CD4-positive, alpha-beta T cell (primary cell): ENCODE data around the gene TMEM163. TPM values are rescaled to one million over a fixed set of nuclear protein-coding genes. Genes with fewer than 3 reads are reported as not detected.

Experiments
- ATAC-seq: fragments of 200-7000 bp; cut with Tn5 transposase; one replicate; pipeline ENCODE4 v1.10.0; 2022; ENCODE audit warnings: mild to moderate bottlenecking; ENCODE audit not compliant: poor library complexity
- CTCF ChIA-PET: fragments of 350-600 bp; sonication (Branson Sonifier 250); formaldehyde crosslinking; loops from one replicate; lab custom pipeline; 2021; ENCODE audit warnings: antibody characterized with exemption, inconsistent platforms; lab: Charles Lee
- POLR2A ChIA-PET: fragments of 350-600 bp; sonication (Branson Sonifier 250); formaldehyde crosslinking; loops from one replicate; lab custom pipeline; 2021; ENCODE audit warnings: antibody characterized with exemption, inconsistent platforms; lab: Charles Lee
- DNase-seq, 14 experiments: peaks; one replicate each; pipeline ENCODE4 v3.0.0-alpha.2; 2013 to 2020; ENCODE audit warnings: mixed read lengths in 2 of 14
- H3K27ac ChIP-seq, 2 donors: one replicate each; pipeline versions ENCODE4 v1.5.1 to v1.7.0; 2013; ENCODE audit warnings: low read length in 2 of 2, low read depth in 1 of 2, mild to moderate bottlenecking in 1 of 2
- H3K27me3 ChIP-seq, 2 experiments: 1 replicate in 1 of 2; 2 replicates in 1 of 2; pipeline versions ENCODE4 v1.6.1 to v1.7.0; 2013; ENCODE audit warnings: low read length in 2 of 2, control low read depth in 1 of 2, mild to moderate bottlenecking in 1 of 2, moderate library complexity in 1 of 2; ENCODE audit not compliant: insufficient read depth in 2 of 2, control insufficient read depth in 1 of 2
- H3K36me3 ChIP-seq: one replicate; pipeline ENCODE4 v1.6.1; 2013; ENCODE audit warnings: low read length, control low read depth; ENCODE audit not compliant: insufficient read depth
- H3K4me1 ChIP-seq: one replicate; pipeline ENCODE4 v1.6.1; 2013; ENCODE audit warnings: low read length, control low read depth; ENCODE audit not compliant: insufficient read depth
- H3K4me3 ChIP-seq: one replicate; pipeline ENCODE4 v1.5.1; 2013; ENCODE audit warnings: mild to moderate bottlenecking, low read length, moderate library complexity
- H3K9me3 ChIP-seq, 2 experiments: 1 replicate in 1 of 2; 2 replicates in 1 of 2; pipeline versions ENCODE4 v1.6.1 to v1.7.0; 2013; ENCODE audit warnings: low read length in 2 of 2, mild to moderate bottlenecking in 2 of 2, control low read depth in 1 of 2, moderate library complexity in 1 of 2; ENCODE audit not compliant: control insufficient read depth in 1 of 2, insufficient read depth in 1 of 2
- H3K27ac Mint-ChIP-seq: one replicate; pipeline ENCODE4 v1.8.0; 2020; ENCODE audit warnings: mixed read lengths
- H3K27me3 Mint-ChIP-seq: one replicate; pipeline ENCODE4 v1.8.0; 2021; ENCODE audit warnings: mixed read lengths
- H3K36me3 Mint-ChIP-seq: one replicate; pipeline ENCODE4 v1.8.0; 2021; ENCODE audit warnings: low read depth, mixed read lengths
- H3K4me1 Mint-ChIP-seq: one replicate; pipeline ENCODE4 v1.8.0; 2021; ENCODE audit warnings: low read depth, mixed read lengths
- H3K4me3 Mint-ChIP-seq: one replicate; pipeline ENCODE4 v1.8.0; 2020; ENCODE audit warnings: mild to moderate bottlenecking, mixed read lengths
- H3K9me3 Mint-ChIP-seq: one replicate; pipeline ENCODE4 v1.8.0; 2020; ENCODE audit warnings: mixed read lengths
- CTCF ChIP-seq: fragments of 200-600 bp; IDR thresholded peaks from one replicate; pipeline ENCODE4 v1.8.0; 2022; ENCODE audit warnings: antibody characterized with exemption, mild to moderate bottlenecking
- intact Hi-C, 2 experiments: fragments of 100-400 bp; cut with DNase I in 1 of 2; cut with micrococcal nuclease in 1 of 2; formaldehyde crosslinking; loops; one replicate each; pipeline versions ENCODE4 v1.15.1 to v1.9.0; 2023 to 2025; cut with DNase I, micrococcal nuclease
- total RNA-seq, 174 experiments: library from RNA in 2 of 174; stranded (reverse) in 2 of 174; gene quantifications; one replicate each; pipeline ENCODE4 v1.2.3 and lab custom pipeline; 2021 to 2026

The TMEM163 gene
- total RNA-seq, 2 experiments from 2014 or later: 0.14 to 0.47 TPM

GRCh38 chr2:134493797-134494196, 225.0 kb downstream of the TMEM163 start:
- no peaks in the 10 kb centered on the region for H3K4me1 Mint-ChIP-seq
- Histone ChIP-seq H3K4me1 (no peaks in the 10 kb centered on the region), H3K9me3 (no peaks in the 10 kb centered on the region), H3K27me3 (peaks cover 0 to 6% of the 10 kb centered on the region in 2 experiments), H3K27ac (no peak overlapping the region), H3K36me3 (no peaks in the 10 kb centered on the region), H3K4me3 (no peak overlapping the region)
- no peak overlapping the region for H3K27ac Mint-ChIP-seq
- intact Hi-C loops: no loop called here
- ChIA-PET CTCF (interaction anchor here (0.7 kb wide), 1 partner anchor 383 kb away, joined by 4 read pairs; no protein-coding TSS in a partner anchor), POLR2A (no interaction called here)
- H3K27me3 Mint-ChIP-seq: peaks cover 21% of the 10 kb centered on the region
- H3K36me3 Mint-ChIP-seq: no peaks in the 10 kb centered on the region
- H3K4me3 Mint-ChIP-seq: no peak overlapping the region
- H3K9me3 Mint-ChIP-seq: no peaks in the 10 kb centered on the region
- DNase-seq (no peak), ATAC-seq (no peak)
- no peak for TF ChIP-seq CTCF

GRCh38 chr2:134491771-134492441, 226.9 kb downstream of the TMEM163 start:
- peaks cover 21% of the 10 kb centered on the region for H3K27me3 Mint-ChIP-seq
- Histone ChIP-seq H3K9me3 (no peaks in the 10 kb centered on the region), H3K36me3 (no peaks in the 10 kb centered on the region), H3K4me3 (no peak overlapping the region), H3K27me3 (peaks cover 0 to 6% of the 10 kb centered on the region in 2 experiments), H3K27ac (no peak overlapping the region), H3K4me1 (no peaks in the 10 kb centered on the region)
- CTCF ChIA-PET: no interaction called here
- no peak overlapping the region for H3K4me3 Mint-ChIP-seq
- ATAC-seq (no peak), DNase-seq (peak in 1 of 14 experiments; percentile 12)
- POLR2A ChIA-PET: no interaction called here
- H3K9me3 Mint-ChIP-seq: no peaks in the 10 kb centered on the region
- H3K27ac Mint-ChIP-seq: no peak overlapping the region
- H3K4me1 Mint-ChIP-seq: no peaks in the 10 kb centered on the region
- intact Hi-C loops: no loop called here
- TF ChIP-seq CTCF: no peak
- no peaks in the 10 kb centered on the region for H3K36me3 Mint-ChIP-seq

GRCh38 chr2:134491022-134491421, 227.8 kb downstream of the TMEM163 start:
- H3K27ac Mint-ChIP-seq: no peak overlapping the region
- H3K4me3 ChIP-seq: no peak overlapping the region
- H3K9me3 ChIP-seq: no peaks in the 10 kb centered on the region
- peaks cover 21% of the 10 kb centered on the region for H3K27me3 Mint-ChIP-seq
- DNase-seq: no peak
- no peaks in the 10 kb centered on the region for H3K4me1 ChIP-seq
- CTCF ChIA-PET: no interaction called here
- no peaks in the 10 kb centered on the region for H3K9me3 Mint-ChIP-seq
- no peaks in the 10 kb centered on the region for H3K36me3 Mint-ChIP-seq
- POLR2A ChIA-PET: interaction anchor here (0.8 kb wide), 1 partner anchor 397 kb away, joined by 3 read pairs; no protein-coding TSS in a partner anchor
- H3K27me3 ChIP-seq: peaks cover 0 to 3% of the 10 kb centered on the region in 2 experiments
- H3K36me3 ChIP-seq: no peaks in the 10 kb centered on the region
- no peak for ATAC-seq
- no peak overlapping the region for H3K27ac ChIP-seq
- H3K4me1 Mint-ChIP-seq: no peaks in the 10 kb centered on the region
- intact Hi-C loops: no loop called here
- H3K4me3 Mint-ChIP-seq: no peak overlapping the region
- no peak for TF ChIP-seq CTCF
